ENCODE results near the gene ACBD5. TPM values are rescaled to one million over a fixed set of nuclear protein-coding genes. Genes with fewer than 3 reads are reported as not detected.
"Not testable (repeated sequence)": the region's sequence is repeated elsewhere in the genome, so short reads cannot be mapped to it uniquely, and the experiment has no call there.

Gene ACBD5, protein sequence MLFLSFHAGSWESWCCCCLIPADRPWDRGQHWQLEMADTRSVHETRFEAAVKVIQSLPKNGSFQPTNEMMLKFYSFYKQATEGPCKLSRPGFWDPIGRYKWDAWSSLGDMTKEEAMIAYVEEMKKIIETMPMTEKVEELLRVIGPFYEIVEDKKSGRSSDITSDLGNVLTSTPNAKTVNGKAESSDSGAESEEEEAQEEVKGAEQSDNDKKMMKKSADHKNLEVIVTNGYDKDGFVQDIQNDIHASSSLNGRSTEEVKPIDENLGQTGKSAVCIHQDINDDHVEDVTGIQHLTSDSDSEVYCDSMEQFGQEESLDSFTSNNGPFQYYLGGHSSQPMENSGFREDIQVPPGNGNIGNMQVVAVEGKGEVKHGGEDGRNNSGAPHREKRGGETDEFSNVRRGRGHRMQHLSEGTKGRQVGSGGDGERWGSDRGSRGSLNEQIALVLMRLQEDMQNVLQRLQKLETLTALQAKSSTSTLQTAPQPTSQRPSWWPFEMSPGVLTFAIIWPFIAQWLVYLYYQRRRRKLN
- total RNA-seq (2014; rRNA removed; shearing (Covaris generic)): 19.2 and 21.1 TPM in 2 replicates

DNA sequence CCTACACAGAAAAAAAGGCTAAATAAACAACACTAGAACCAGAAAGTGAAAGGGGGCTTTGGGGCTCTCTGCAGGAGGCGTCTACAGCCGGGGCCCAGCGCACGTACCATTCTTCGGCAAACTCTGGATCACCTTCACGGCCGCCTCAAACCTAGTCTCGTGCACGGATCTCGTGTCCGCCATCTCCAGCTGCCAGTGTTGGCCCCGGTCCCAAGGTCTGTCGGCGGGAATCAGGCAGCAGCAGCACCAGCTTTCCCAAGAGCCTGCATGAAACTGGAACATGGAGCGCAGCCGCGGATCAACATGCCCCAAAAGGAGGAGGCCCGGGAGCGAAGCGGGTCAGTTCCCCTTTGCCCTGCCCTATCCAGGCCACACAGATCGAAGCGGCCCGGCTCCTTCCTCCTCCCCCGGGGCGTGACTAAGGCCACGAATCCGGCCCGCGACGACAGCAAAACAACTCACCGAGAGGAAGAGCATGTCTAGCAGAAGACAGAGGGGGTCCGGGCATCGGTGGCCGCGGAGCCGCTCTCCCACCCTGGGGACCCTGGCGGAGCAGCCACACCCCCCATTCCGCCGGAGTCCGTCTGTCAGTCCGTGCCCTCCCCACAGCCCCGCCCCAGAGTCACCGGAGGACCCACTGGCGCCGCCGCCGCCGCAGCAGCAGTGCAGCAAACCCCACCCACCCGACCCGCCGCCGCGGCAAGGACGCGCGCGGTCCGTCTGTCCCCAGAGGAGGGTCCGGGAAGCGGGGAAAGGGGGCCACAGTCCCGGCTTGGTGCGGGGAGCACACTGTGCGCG lies at the start of gene ACBD5:
ACBD5 (minus strand) TSS at position 586 of the 798 bp plus-strand sequence; CDS start at position 477, 109 bp downstream.
- peak; percentile 92 to 93 for DNase-seq
- H3K9me3 ChIP-seq (replicated peaks): no peaks in the 10 kb centered on the region
- H3K27me3 ChIP-seq: no peaks in the 10 kb centered on the region
- peak within 1 kb of the TSS; percentile 82 for H3K4me3 ChIP-seq
- H3K27ac ChIP-seq: peak within 1 kb of the TSS; percentile 82
- no peaks in the 10 kb centered on the region for H3K4me1 ChIP-seq
- peaks cover 5% of the 10 kb centered on the region; the same call in 1 of the 2 replicates for H3K36me3 ChIP-seq

DNA sequence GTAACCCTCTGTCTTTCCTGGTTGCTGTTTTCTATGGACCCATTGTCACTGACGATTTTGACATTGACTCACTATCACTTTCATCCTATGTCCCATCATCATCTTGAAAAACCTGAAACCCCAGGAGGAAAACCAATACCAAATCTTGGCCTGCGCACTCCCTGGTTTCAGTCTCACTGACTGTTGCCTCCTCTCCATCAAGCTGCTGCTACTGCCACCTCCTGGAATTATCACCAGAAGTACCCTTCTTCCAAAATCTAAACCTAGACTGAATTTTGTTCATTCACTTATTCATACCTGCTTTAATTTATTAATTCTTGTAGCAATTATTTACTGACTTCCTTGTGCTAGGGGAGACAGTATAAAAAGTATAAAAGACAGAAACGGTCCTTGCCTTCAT lies 44.5 kb upstream of the ACBD5 start:
- Histone ChIP-seq H3K27me3 (peaks cover 4% of the 10 kb centered on the region; the same call in 1 of the 2 replicates), H3K36me3 (no peaks in the 10 kb centered on the region), H3K4me3 (no peak overlapping the region), H3K4me1 (no peaks in the 10 kb centered on the region), H3K27ac (no peak overlapping the region), H3K9me3 (replicated peaks) (no peaks in the 10 kb centered on the region)
- peak in 1 of 2 experiments; percentile 13 for DNase-seq

DNA sequence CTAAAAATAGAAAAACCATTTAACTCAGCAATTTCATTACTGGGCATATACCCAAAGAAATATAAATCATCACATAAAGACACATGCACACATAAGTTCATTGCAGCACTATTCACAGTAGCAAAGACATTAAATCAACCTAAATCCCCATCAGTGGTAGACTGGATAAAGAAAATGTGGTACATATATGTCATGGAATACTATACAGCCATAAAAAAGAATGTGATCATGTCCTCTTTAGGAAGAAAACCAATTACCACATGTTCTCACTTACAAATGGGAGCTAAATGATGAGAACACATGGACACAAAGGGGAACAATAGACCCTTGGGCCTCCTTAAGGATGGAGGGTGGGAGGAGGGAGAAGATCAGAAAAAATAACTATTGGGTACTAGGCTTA lies 36.0 kb upstream of the ACBD5 start:
- H3K4me1 ChIP-seq: no peaks in the 10 kb centered on the region
- H3K36me3 ChIP-seq: no peaks in the 10 kb centered on the region
- no peak for DNase-seq
- H3K27ac ChIP-seq: no peak overlapping the region
- 0 out of 2 replicates have a peak, but pooled peaks cover 4% of the 10 kb centered on the region for H3K9me3 ChIP-seq (replicated peaks)
- H3K4me3 ChIP-seq: no peak overlapping the region
- no peaks in the 10 kb centered on the region for H3K27me3 ChIP-seq

DNA sequence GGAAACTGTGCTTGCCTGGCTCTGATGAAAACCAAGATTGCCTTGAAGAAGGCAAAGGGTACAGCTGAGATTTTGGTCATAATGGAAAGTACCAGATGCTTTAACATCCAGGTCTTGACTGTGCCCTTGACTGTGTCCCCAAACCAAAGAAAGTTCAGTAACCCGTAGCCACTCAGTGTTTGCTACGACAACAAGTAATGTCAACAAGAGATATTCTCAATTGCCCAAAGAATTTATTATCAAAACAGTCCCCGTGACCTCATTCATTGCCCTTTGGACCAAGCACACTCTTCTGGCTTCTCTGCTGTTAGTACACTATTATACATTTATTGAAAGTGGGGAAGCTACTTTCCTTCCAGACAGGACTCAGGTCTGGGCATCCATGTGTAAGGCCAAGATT lies 25.4 kb upstream of the ACBD5 start:
- not testable (repeated sequence) for H3K9me3 ChIP-seq (replicated peaks); H3K4me3 ChIP-seq; DNase-seq; H3K4me1 ChIP-seq; H3K27ac ChIP-seq; H3K27me3 ChIP-seq; H3K36me3 ChIP-seq

DNA sequence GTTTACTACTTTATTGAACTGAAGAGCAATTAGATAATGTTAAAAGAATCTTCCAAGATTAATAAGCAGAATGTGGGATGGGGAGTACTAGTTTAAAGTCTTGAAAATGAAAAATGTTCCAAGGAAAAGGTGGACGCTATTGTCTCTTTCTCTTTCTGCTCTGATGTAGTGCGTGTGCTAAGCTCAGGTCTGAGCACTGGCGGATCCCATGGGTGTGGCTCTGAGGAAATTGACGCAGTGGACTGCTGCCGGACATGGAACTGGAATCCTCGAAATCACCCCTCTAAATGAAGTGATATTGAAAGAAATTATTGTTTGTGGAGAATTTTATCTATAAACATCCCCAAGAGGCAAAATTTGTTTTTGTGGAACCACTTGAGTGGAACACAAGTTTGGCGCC lies 22.2 kb upstream of the ACBD5 start:
- DNase-seq; H3K27me3 ChIP-seq; H3K36me3 ChIP-seq; H3K27ac ChIP-seq; H3K9me3 ChIP-seq (replicated peaks); H3K4me3 ChIP-seq; H3K4me1 ChIP-seq: not testable (repeated sequence)

DNA sequence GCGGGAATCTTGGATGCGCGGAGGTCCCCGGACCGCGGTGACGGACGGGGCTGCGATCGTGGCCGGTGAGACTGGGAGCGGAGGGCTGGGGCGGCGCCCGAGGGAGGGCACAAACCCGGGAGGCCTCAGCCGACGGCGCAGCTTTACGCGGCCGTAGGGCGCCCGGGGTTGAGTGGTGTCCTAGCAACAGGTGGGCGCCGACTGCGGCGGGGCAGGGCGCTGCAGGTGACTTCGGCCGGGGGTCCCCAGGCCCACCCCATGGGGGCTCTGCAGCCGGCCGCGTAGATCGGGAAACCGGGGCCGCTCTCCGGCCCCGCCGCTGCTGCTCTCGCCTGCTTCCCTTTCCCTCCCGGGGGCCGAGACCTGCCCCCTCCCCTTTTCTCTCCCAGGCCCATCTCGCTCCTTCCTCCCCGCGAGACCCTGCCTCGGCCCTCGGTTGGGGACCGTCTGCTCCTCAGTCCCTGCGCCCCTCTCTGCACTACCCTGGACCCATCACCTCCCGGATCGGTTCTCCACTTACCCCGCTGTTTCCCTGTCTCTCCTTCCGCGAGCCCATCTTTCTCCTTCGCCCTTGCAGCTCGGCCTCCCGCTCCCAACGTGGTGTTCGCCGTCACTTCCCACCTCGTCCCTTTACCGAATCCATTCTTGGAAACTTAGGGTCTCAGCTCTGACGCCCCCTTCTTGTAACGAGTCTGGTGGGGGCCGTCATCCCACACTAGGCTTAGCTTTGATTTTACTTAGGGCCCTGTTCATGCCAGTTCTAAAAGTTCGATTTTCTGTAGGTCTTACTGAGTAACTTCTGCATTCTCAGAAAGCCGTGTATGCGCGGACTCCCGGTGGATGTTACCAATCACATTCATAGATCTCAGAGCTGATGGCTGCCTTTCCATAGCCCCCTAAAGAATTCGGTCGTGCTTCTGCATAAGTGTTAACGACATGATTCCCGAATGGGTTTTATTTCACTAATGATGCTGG lies 18.5 kb upstream of the ACBD5 start:
- Histone ChIP-seq H3K27ac (no peak overlapping the region), H3K27me3 (no peaks in the 10 kb centered on the region), H3K36me3 (no peaks in the 10 kb centered on the region), H3K9me3 (replicated peaks) (no peaks in the 10 kb centered on the region), H3K4me3 (no peak overlapping the region), H3K4me1 (no peaks in the 10 kb centered on the region)
- no peak for DNase-seq

DNA sequence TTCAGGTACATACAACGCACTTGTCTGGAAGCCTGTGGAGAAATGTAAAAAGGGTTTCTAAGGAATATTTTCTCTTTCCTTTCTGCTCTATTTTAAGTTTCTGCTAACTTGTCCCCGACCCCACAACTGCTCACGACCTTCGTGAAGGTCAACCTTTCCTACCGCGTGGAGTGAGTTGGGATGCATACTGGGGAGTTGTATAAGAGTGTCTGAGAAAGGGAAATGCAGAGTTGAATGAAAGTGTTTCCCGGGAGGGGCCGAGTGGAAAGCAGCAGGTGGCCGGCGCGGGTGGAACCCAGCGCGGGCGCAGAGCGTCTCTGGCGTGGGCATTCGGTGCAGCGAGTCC lies 17.9 kb upstream of the ACBD5 start:
- H3K27me3 ChIP-seq: no peaks in the 10 kb centered on the region
- DNase-seq: no peak
- H3K4me1 ChIP-seq: no peaks in the 10 kb centered on the region
- H3K27ac ChIP-seq: no peak overlapping the region
- H3K36me3 ChIP-seq: no peaks in the 10 kb centered on the region
- no peaks in the 10 kb centered on the region for H3K9me3 ChIP-seq (replicated peaks)
- H3K4me3 ChIP-seq: no peak overlapping the region

DNA sequence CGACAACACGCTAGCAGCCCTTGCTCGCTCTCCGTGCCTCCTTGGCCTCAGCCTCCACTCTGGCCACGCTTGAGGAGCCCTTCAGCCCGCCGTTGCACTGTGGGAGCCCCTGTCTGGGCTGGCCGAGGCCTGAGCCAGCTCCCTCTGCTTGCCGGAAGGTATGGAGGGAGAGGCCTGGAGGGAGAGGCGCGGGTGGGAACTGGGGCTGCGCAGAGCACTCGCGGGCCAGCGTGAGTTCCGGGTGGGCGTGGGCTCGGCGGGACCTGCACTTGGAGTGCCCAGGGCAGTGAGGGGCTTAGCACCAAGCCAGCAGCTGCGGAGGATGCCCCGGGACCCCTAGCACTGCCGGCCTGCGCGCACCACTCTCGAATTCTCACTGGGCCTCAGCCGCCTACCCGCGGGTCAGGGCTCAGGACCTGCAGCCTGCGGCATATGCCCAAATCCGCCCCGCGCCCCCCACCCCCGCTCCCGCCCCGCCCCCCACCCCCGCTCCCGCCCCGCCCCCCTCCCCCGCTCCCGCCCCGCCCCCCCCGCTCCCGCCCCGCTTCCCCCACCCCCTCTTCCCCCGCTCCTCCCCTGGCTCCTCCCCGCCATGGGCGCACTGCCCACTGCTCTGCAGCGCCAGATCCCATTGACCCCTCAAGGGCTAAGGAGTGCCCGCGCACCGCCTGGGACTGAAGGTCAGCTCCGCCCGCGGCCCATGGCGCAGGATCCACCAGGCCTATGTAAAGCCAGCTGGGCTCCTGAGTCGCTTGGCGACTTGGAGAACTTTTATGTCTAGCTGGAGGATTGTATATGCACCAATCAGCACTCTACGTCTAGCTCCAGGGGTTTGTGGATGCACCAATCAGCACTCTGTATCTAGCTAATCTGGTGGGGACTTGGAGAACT lies 15.9 kb upstream of the ACBD5 start:
- no peaks in the 10 kb centered on the region for H3K4me1 ChIP-seq
- no peaks in the 10 kb centered on the region for H3K27me3 ChIP-seq
- no peak overlapping the region for H3K27ac ChIP-seq
- H3K4me3 ChIP-seq: no peak overlapping the region
- H3K36me3 ChIP-seq: no peaks in the 10 kb centered on the region
- no peak for DNase-seq
- no peaks in the 10 kb centered on the region for H3K9me3 ChIP-seq (replicated peaks)

DNA sequence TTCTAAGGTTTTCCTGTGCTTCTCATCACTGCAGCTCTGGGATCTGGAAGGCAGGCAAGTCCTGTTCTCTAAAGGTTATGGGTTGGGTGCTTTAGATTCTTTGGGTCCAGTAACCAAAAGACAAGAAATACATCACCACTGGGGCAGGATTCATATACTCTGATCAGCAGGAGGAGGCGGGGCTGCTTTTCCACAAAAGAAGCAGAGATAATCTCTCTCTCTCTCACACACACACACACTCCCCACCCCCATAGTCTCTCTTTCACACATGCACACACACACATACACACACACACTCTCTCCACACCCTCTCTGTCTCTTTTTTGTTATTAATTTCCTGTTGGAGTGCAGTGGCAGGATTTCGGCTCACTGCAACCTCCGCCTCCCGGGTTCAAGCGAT lies 13.0 kb upstream of the ACBD5 start:
- no peak for DNase-seq
- Histone ChIP-seq H3K4me3 (no peak overlapping the region), H3K4me1 (no peaks in the 10 kb centered on the region), H3K27me3 (no peaks in the 10 kb centered on the region), H3K9me3 (replicated peaks) (no peaks in the 10 kb centered on the region), H3K36me3 (no peaks in the 10 kb centered on the region), H3K27ac (no peak overlapping the region)

DNA sequence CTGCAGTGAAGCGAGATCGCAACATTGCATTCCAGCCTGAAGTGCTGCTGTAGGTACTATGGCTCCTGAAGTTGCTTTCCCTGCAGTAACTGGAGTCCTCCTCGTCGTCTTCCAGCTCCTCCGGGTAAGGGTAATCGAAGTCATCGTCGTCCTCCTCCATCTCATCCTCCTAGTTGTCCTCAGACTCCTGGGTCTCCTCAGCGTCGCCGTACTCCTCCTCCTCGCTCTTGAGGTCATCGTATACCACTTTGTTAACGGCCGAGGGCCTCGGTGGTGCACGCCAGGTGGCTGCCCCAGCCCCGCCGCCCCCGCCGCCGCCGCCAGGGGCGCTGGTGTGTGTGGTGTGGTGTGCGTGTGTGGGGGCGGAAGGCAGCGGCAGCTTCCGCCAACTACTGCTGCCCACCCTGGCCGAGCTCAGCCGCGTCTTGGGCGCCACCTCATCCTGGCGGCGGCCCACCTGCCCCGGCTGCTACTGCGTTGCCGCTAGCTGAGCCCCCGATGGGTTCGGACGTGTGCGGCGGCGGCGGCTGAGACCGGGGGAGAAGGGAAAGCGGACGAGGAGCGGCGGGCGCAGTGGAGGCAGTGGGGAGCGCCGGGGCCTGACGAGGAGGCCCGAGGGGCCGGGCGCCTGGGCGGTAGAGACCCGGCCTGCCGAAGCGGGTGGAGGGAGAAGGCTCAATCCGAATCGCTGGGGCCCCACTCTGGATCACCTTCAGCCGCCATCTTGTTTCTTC lies 11.8 kb upstream of the ACBD5 start:
- Histone ChIP-seq H3K4me3 (no peak overlapping the region), H3K9me3 (replicated peaks) (no peaks in the 10 kb centered on the region), H3K27ac (no peak overlapping the region), H3K36me3 (no peaks in the 10 kb centered on the region), H3K4me1 (no peaks in the 10 kb centered on the region), H3K27me3 (no peaks in the 10 kb centered on the region)
- no peak for DNase-seq

DNA sequence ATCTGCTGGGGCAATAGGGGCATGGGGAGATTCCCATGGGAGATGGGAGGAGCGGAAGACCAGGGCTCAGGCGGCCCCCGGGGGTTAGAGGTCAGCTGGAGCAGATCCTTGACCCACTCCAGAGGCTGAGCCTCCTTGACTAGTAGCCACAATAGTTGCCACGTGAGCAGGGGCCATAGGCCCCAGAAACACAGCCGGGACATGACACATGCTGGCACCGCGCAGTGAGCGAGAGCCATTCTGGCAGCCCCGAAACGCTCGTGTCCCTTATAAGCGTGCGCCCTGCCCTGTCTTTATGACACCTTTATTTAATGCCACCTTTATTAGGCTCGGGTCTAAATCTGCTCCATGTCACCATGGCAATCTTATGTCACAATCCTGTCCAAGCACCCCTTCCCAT lies 11.0 kb upstream of the ACBD5 start:
- H3K9me3 ChIP-seq (replicated peaks): no peaks in the 10 kb centered on the region
- H3K27me3 ChIP-seq: no peaks in the 10 kb centered on the region
- H3K4me1 ChIP-seq: no peaks in the 10 kb centered on the region
- DNase-seq: no peak
- H3K36me3 ChIP-seq: no peaks in the 10 kb centered on the region
- no peak overlapping the region for H3K4me3 ChIP-seq
- no peak overlapping the region for H3K27ac ChIP-seq

DNA sequence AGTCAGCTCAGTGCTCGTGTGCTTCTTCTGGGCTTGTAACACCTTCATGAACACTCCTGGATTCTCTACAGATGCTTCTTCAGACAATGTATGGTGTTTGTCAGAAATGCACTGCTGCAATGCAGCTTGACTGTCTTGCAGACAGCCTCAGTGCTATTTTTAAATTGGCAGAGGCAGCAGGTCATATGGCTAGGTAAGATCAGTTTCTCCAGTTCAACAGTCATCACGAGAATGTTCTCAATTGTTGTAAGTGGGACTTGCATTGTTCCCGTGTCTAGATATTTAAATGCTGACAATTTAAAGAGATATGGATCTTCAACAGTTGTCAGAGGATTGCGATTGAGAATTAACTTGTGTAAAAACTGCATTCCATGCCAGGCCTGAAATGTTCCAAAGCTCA lies 7.6 kb upstream of the ACBD5 start:
- Histone ChIP-seq H3K4me3 (no peak overlapping the region), H3K4me1 (no peaks in the 10 kb centered on the region), H3K27me3 (no peaks in the 10 kb centered on the region), H3K27ac (no peak overlapping the region), H3K9me3 (replicated peaks) (no peaks in the 10 kb centered on the region), H3K36me3 (no peaks in the 10 kb centered on the region)
- DNase-seq: no peak

DNA sequence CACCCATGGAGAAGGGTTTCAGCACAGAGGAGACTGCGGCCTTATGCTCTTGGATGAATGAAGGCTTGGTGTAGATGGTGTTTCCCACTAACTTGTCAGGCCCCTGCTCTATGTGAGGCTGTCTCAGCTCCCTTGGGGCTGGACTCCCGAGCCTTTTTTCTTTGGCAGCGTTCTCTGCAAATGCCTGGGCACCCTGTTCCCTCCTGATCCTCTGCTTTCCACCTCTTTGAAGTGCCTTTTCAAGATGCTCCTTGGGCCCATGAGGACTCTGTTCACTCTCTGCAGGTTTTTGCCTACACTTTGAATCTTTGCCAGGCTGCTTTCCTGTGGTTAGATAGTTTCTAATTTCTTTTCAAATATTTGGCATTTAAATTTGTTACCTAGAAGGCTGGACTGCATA lies 6.8 kb upstream of the ACBD5 start:
- no peak overlapping the region for H3K27ac ChIP-seq
- H3K27me3 ChIP-seq: no peaks in the 10 kb centered on the region
- H3K4me3 ChIP-seq: no peak overlapping the region
- no peaks in the 10 kb centered on the region for H3K36me3 ChIP-seq
- DNase-seq: no peak
- no peaks in the 10 kb centered on the region for H3K9me3 ChIP-seq (replicated peaks)
- H3K4me1 ChIP-seq: no peaks in the 10 kb centered on the region
